SK-N-SH treated with all-trans-retinoic acid at 6 μM for 48 hours (cell line): Measurements from ENCODE around the gene INO80C.

Source experiments
- ATAC-seq: fragments of 200-7000 bp; cut with Tn5 transposase; 3 replicates; pipeline ENCODE4 v1.9.1; 2020; ENCODE audit warnings: mild to moderate bottlenecking, moderate library complexity
- BACH2 ChIP-seq: fragments of 250-450 bp; sonication (Bioruptor Pico); IDR thresholded peaks from 2 replicates; pipeline ENCODE4 v1.9.0; 2021; ENCODE audit warnings: mild to moderate bottlenecking, borderline replicate concordance
- CREB5 ChIP-seq: fragments of 250-450 bp; sonication (Bioruptor Pico); IDR thresholded peaks from 2 replicates; pipeline ENCODE4 v1.5.1; 2020; ENCODE audit warnings: low read depth, mild to moderate bottlenecking, moderate library complexity
- CSDC2 ChIP-seq: fragments of 250-450 bp; sonication (Bioruptor Pico); IDR thresholded peaks from 2 replicates; pipeline ENCODE4 v1.5.0; 2020; ENCODE audit warnings: mild to moderate bottlenecking, moderate library complexity
- ESRRG ChIP-seq: fragments of 250-450 bp; sonication (Bioruptor Pico); IDR thresholded peaks from 2 replicates; pipeline ENCODE4 v1.6.1; 2021; ENCODE audit warnings: mild to moderate bottlenecking
- GLIS3 ChIP-seq: fragments of 250-450 bp; sonication (Bioruptor Pico); IDR thresholded peaks from 2 replicates; pipeline ENCODE4 v1.5.0; 2020; ENCODE audit warnings: mild to moderate bottlenecking, moderate library complexity
- OSR1 ChIP-seq: fragments of 250-450 bp; sonication (Bioruptor Pico); IDR thresholded peaks from 2 replicates; pipeline ENCODE4 v1.8.0; 2022; ENCODE audit warnings: moderate library complexity, mild to moderate bottlenecking, inconsistent platforms
- PATZ1 ChIP-seq: fragments of 250-450 bp; sonication (Bioruptor Pico); IDR thresholded peaks from 2 replicates; pipeline ENCODE4 v1.8.0; 2020; ENCODE audit warnings: mild to moderate bottlenecking, moderate library complexity, borderline replicate concordance
- POU6F1 ChIP-seq: fragments of 250-450 bp; sonication (Bioruptor Pico); IDR thresholded peaks from 2 replicates; pipeline ENCODE4 v1.8.0; 2021; ENCODE audit warnings: low read depth, mild to moderate bottlenecking, moderate library complexity, borderline replicate concordance
- PPARA ChIP-seq: fragments of 250-450 bp; sonication (Bioruptor Pico); IDR thresholded peaks from 2 replicates; pipeline ENCODE4 v1.5.0; 2020; ENCODE audit warnings: mild to moderate bottlenecking, borderline replicate concordance
- RARB ChIP-seq: fragments of 250-450 bp; sonication (Bioruptor Pico); IDR thresholded peaks from 2 replicates; pipeline ENCODE4 v1.8.0; 2021; ENCODE audit warnings: mild to moderate bottlenecking, moderate library complexity
- SNAI2 ChIP-seq: fragments of 250-450 bp; sonication (Bioruptor Pico); IDR thresholded peaks from 2 replicates; pipeline ENCODE4 v1.5.0; 2020; ENCODE audit warnings: mild to moderate bottlenecking, moderate library complexity
- TCF4 ChIP-seq: fragments of 250-450 bp; sonication (Bioruptor Pico); IDR thresholded peaks from 2 replicates; pipeline ENCODE4 v1.8.0; 2021; ENCODE audit warnings: mild to moderate bottlenecking, moderate library complexity, borderline replicate concordance
- TOX ChIP-seq: fragments of 250-450 bp; sonication (Bioruptor Pico); IDR thresholded peaks from 2 replicates; pipeline ENCODE4 v1.8.0; 2021; ENCODE audit warnings: mild to moderate bottlenecking, moderate library complexity, borderline replicate concordance
- TSHZ2 ChIP-seq: fragments of 250-450 bp; sonication (Bioruptor Pico); IDR thresholded peaks from 2 replicates; pipeline ENCODE4 v1.5.0; 2020; ENCODE audit warnings: mild to moderate bottlenecking, moderate library complexity
- ZC3H10 ChIP-seq: fragments of 250-450 bp; sonication (Bioruptor Pico); IDR thresholded peaks from 2 replicates; pipeline ENCODE4 v1.5.1; 2021; ENCODE audit warnings: mild to moderate bottlenecking, moderate library complexity
- ZFP3 ChIP-seq: fragments of 250-450 bp; sonication (Bioruptor Pico); IDR thresholded peaks from 2 replicates; pipeline ENCODE4 v1.5.0; 2020; ENCODE audit warnings: mild to moderate bottlenecking, moderate library complexity
- ZNF565 ChIP-seq: fragments of 450-650 bp; formaldehyde crosslinking; conservative IDR thresholded peaks from 2 replicates; pipeline ENCODE4 v1.5.0; 2020; ENCODE audit warnings: low read depth, mild to moderate bottlenecking, moderate library complexity
- ZNF70 ChIP-seq: fragments of 450-650 bp; formaldehyde crosslinking; IDR thresholded peaks from 2 replicates; pipeline ENCODE4 v1.5.0; 2020; ENCODE audit warnings: mild to moderate bottlenecking, moderate library complexity

INO80C gene

GRCh38 chr18:35484034-35484433 lies 13.7 kb downstream of the INO80C start (continued):
- no peak for TF ChIP-seq PATZ1 (CRISPR knock-in tag)
- TF ChIP-seq POU6F1 (CRISPR knock-in tag): no peak

GRCh38 chr18:35481960-35482366 lies 15.8 kb downstream of the INO80C start:
- ATAC-seq: no peak
- TF ChIP-seq GLIS3 (CRISPR knock-in tag) (no peak), TOX (CRISPR knock-in tag) (no peak), CSDC2 (no peak), TSHZ2 (CRISPR knock-in tag) (no peak), ZC3H10 (no peak), ZNF565 (no peak), SNAI2 (CRISPR knock-in tag) (no peak), ESRRG (CRISPR knock-in tag) (no peak), ZNF70 (CRISPR knock-in tag) (no peak), PPARA (no peak), POU6F1 (CRISPR knock-in tag) (no peak), PATZ1 (CRISPR knock-in tag) (no peak), OSR1 (no peak), BACH2 (CRISPR knock-in tag) (no peak), TCF4 (no peak), RARB (CRISPR knock-in tag) (no peak), CREB5 (no peak)

GRCh38 chr18:35479911-35480586 lies 17.7 kb downstream of the INO80C start:
- ATAC-seq: no peak
- no peak for TF ChIP-seq PATZ1 (CRISPR knock-in tag)
- TF ChIP-seq POU6F1 (CRISPR knock-in tag): no peak
- TF ChIP-seq ZC3H10: no peak
- TF ChIP-seq GLIS3 (CRISPR knock-in tag): no peak
- no peak for TF ChIP-seq TOX (CRISPR knock-in tag)
- no peak for TF ChIP-seq ZFP3
- TF ChIP-seq, all 23 proteins: peak for 0
